ENCODE results near the gene MRPS16. TPM values are rescaled to one million over a fixed set of nuclear protein-coding genes. Genes with fewer than 3 reads are reported as not detected.
A peak's percentile ranks its signal among the peaks of the same experiment; 100 is the strongest.
"Not testable (repeated sequence)": the region's sequence is repeated elsewhere in the genome, so short reads cannot be mapped to it uniquely, and the experiment has no call there.

Gene MRPS16
- 95.5 TPM for total RNA-seq
- long read RNA-seq, transcript MRPS16-202 (3 exons, 2,634 nt) = major isoform, 156 of 173 reads
- long read RNA-seq, partial matches to known transcripts = 2 of 173 reads
- long read RNA-seq, other reads (novel, unspliced or antisense) = 9 of 173 reads

DNA sequence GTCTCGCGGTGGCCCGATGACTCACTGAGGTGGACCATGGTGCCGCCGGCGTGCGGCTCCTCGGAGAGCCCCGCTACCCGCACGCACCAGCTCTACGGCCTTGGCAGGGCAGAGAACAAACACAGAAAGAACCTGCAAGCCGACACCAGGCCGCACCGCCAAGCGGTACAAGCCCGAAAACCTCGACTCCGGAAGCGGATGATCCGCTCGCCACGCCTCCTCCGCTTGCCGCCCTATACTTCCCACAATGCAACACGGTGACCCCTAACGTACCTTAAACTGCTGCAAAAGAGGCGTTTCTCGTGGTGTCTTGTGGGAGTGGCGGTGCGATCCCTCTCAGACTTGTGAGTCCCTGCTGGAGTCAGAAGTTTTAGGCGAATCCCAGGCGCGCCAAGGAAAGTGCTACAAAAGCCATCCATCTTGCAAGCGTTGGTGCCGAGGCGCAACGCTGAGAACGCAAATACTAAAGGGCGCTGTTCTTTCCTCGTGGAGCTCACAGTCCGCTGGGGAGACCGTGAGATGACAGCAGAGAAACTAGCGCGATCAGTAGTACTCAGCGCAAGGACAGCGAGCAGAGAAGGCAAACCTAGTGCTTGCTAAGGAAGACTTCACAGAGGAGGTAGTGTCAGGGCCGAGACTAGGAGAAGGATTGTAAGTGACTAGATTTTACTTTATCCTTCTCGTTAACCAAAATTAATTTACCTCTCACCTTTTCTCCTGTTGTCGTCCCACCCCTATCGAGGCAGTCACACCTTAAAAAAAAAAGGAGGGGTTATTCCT lies at the start of gene MRPS16:
TSS of gene MRPS16 (minus strand) at position 200 of the 780 bp plus-strand sequence. CDS start at position 38, 162 bp downstream.
- intact Hi-C loops (cut with DNase I) = no loop called here
- peak; percentile 96 for DNase-seq (ENCODE audit: low spot score)

- DNase-seq (ENCODE audit: low spot score) = no peak
- intact Hi-C loops (cut with DNase I) = no loop called here
Measured at GRCh38 chr10:73296946-73297345, 44.5 kb upstream of the MRPS16 start.

- no peak for DNase-seq (ENCODE audit: low spot score)
- intact Hi-C loops (cut with DNase I) = no loop called here
Measured at GRCh38 chr10:73293461-73293860, 41.0 kb upstream of the MRPS16 start.

DNA sequence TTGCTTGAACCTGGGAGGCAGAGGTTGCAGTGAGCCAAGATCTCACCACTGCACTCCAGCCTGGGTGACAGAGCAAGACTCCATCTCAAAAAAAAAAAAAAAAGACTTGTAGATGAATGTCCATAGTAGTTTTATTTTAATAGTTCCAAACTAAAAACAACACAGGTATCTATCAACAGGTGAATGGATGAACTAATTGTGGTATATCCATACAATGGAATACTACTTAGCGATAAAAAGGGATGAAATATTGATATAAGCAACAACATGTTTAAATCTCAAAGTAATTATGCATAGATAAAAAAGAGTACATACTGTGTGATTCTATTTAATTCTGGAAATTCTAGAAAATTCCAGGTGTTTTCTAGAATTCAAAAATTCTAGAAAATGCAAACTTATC lies 37.5 kb upstream of the MRPS16 start:
- no peak for DNase-seq (ENCODE audit: low spot score)
- intact Hi-C loops (cut with DNase I) = no loop called here

DNA sequence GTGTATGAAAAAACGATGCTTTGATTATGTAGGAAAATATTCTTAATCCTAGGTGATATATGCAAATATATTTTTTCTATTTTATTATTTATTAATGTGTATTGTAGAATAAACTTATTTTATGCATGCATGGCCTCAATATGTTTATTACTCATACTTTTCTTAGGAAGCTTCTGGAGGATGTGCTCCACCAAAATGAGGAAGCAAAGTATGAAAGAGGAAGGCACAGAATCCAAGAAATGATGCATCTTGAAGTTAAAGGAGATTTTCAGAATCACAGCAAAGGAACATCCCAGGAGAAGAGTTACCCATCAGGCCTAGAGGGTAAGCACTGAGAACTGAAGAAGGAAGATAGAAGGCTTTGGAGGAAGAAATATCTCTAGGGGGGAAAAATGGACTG lies 35.0 kb upstream of the MRPS16 start:
- DNase-seq (ENCODE audit: low spot score) = no peak
- intact Hi-C loops (cut with DNase I) = no loop called here

DNA sequence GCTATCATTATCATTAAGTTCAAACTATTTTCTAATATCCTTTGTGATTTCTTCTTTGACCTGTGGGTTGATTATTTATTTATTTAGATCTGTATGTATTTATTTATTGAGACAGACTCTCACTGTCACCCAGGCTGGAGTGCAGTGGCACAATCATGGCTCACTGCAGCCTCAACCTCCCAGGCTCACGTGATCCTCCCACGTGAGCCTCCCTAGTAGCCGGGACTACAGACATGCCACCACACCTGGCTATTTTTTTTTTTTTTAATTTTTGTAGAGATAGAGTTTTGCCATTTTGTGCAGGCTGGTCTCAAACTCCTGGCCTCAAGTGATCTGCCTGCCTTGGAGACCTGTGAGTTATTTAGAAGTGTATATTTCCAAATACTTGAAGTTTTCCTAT lies 28.7 kb upstream of the MRPS16 start:
- intact Hi-C loops (cut with DNase I) = no loop called here
- no peak for DNase-seq (ENCODE audit: low spot score)

GRCh38 chr10:73264423-73264822 lies 12.0 kb upstream of the MRPS16 start:
- DNase-seq (ENCODE audit: low spot score) = no peak
- intact Hi-C loops (cut with DNase I) = no loop called here

GRCh38 chr10:73263693-73264347 lies 11.4 kb upstream of the MRPS16 start:
- DNase-seq (ENCODE audit: low spot score) = no peak
- intact Hi-C loops (cut with DNase I) = no loop called here

GRCh38 chr10:73262880-73263555 lies 10.6 kb upstream of the MRPS16 start:
- DNase-seq (ENCODE audit: low spot score) = no peak
- intact Hi-C loops (cut with DNase I) = no loop called here

- intact Hi-C loops (cut with DNase I) = no loop called here
- DNase-seq (ENCODE audit: low spot score) = no peak
Measured at GRCh38 chr10:73262105-73262730, 9.8 kb upstream of the MRPS16 start.

DNA sequence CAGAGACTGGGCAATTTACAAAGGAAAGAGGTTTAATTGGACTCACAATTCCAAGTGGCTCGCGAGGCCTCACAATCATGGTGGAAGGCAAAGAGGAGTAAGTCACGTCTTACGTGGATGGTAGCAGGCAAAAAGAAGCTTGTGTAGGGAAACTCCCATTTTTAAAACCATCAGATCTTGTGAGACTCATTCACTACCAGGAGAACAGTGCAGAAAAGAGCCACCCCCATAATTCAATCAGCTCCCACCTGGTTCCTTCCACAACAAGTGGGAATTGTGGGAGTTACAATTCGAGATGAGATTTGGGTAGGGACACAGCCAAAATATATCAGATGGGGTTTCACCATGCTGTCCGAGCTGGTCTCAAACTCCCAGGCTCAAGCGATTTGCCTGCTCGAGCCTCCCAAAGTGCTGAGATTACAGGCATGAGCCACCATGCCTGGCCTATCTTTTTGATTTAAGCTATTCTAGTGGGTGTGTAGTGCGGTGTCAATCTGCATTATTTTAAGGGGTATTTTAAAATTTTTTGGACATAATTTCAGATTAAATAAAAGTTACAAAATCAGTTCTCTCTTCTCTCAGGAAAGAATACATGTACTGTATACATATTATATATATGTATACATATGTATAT lies 9.0 kb upstream of the MRPS16 start:
- intact Hi-C loops (cut with DNase I) = no loop called here
- DNase-seq (ENCODE audit: low spot score) = no peak

DNA sequence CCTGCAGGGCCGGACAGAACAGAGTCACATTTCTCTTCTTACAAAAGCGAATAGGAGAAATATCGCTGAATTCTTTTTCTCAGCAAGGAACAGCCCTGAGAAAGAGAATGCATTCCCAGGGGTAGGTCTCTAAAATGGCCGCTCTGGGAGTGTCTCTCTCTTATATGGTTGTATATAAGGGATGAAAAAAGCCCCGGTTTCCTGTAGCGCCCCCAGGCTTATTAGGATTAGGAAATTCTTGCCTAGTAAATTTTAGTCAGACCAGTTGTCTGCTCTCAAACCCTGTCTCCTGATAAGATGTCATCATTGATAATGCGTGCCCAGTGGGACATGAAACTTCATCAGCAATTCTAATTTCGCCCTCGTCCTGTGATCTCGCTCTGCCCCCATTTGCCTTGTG lies 6.2 kb upstream of the MRPS16 start:
- intact Hi-C loops (cut with DNase I); DNase-seq (ENCODE audit: low spot score): not testable (repeated sequence)

GRCh38 chr10:73253225-73253555 lies 746 bp upstream of the MRPS16 start:
- intact Hi-C loops (cut with DNase I) = no loop called here
- DNase-seq (ENCODE audit: low spot score) = no peak

- no peak for DNase-seq (ENCODE audit: low spot score)
- intact Hi-C loops (cut with DNase I) = no loop called here
Measured at GRCh38 chr10:73251683-73252444, 580 bp downstream of the MRPS16 start.

DNA sequence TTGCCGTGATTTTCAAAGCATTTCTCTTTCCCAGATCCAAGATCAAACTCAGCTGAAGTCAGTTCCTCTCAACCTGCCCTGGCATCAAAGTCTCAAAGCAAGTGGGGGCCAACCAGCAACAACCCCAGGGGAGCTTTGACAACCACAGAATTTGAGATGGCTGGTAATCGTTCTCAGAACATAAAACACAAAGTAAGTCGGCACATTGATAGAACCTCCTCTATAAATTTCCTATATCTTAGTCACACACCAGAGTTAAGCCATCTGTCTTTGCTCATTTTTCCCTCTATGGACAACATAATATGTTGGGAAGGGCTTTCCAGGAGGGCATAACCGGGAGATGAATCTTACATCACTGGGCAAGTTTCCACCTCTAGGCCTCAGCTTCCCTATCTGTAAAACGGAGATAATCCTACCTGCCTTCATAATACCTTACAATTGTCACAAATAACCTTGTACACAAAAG lies 4.2 kb downstream of the MRPS16 start:
- intact Hi-C loops (cut with DNase I) = loop anchor here (5.0 kb wide), 1 partner anchor 81 kb away; the partner anchor contains the start of genes ECD and FAM149B1
- DNase-seq (ENCODE audit: low spot score) = no peak

GRCh38 chr10:73247509-73248258 lies 4.8 kb downstream of the MRPS16 start:
- intact Hi-C loops (cut with DNase I) = loop anchor here (5.0 kb wide), 1 partner anchor 80 kb away; the partner anchor contains the start of genes ECD and FAM149B1
- DNase-seq (ENCODE audit: low spot score) = no peak

DNA sequence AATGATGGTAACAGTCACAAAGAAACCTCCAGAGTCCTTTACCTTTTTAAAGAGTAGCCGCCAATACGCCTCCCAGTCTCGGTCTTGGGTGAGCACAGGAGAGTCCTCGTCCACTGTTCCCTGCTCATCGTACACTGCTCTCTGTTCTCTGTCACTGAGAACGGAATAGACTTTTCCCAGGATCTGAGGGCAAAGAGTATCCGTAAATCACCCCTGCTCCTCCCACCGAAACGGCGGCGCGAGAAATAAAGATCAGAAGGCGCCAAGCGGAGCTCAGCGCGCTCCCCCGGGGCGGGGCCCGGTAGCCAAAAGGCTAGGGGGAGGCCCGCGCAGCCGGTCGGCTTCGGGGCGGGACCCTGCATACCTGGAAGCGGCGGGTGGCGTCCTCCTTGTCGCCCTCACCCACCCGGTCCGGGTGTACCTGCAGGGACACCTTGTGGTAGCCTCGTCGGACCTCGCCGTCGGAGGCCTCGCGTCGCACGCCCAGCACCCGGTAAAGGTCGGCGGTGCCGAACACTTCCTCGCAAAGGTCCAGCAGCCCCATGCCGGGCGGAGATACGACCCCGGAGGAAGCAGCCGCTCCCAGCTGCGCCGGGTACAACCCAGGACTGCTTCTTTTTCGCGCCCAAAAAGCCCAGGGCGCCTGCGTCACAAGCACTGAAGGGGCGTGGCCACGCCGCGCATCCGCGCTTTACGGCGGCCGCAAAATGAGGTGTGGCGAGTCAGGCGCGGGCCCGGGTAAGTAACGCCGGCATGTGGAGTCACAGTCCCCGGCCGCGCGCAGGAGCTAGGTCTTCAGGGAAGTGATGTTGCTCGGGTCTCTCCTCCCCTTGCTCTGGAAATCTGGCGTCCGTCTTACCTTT lies 5.6 kb downstream of the MRPS16 start, which contains the start of gene DNAJC9:
TSS of gene DNAJC9 (minus strand) at position 610 of the 863 bp plus-strand sequence. CDS start at position 544, 66 bp downstream.
- DNase-seq (ENCODE audit: low spot score) = peak; percentile 97
- intact Hi-C loops (cut with DNase I) = loop anchor here (5.0 kb wide), 1 partner anchor 80 kb away; the partner anchor contains the start of genes ECD and FAM149B1

Data from cardiac septum (tissue), 1 donor.